ENCODE measurements around the gene ADNP2.

GRCh38 chr18:80185545-80185944 lies 76.5 kb downstream of the ADNP2 start:
- TF ChIP-seq CTCF (IDR thresholded peaks at IDR 0.05) (no peak), POLR2A (IDR thresholded peaks at IDR 0.05) (no peak), POLR2AphosphoS5 (IDR thresholded peaks at IDR 0.05) (no peak)

Measured in transverse colon (tissue), 4 donors.